HG03571 (cell line): ENCODE data around the gene PSMD13.

ENCODE experiments used
- ATAC-seq: cut with Tn5 transposase; IDR thresholded peaks from one replicate; pipeline ENCODE4 v1.9.1; 2021; ENCODE audit not compliant: unreplicated experiment

Gene PSMD13

GRCh38 chr11:241634-242033 is 4.9 kb downstream of the PSMD13 start:
- no peak for ATAC-seq

- ATAC-seq, result no peak
These were observed 7.6 kb downstream of the PSMD13 start for GRCh38 chr11:244376-244775.

GRCh38 chr11:249062-249461 is 12.3 kb downstream of the PSMD13 start:
- no peak for ATAC-seq

GRCh38 chr11:250274-250673 is 13.5 kb downstream of the PSMD13 start:
- ATAC-seq, result no peak

GRCh38 chr11:250740-251299 is 14.0 kb downstream of the PSMD13 start:
- ATAC-seq, result no peak

- ATAC-seq, result no peak
These were observed 14.8 kb downstream of the PSMD13 start for GRCh38 chr11:251550-251949.

GRCh38 chr11:252666-253065 is 15.9 kb downstream of the PSMD13 start:
- ATAC-seq, result no peak

- ATAC-seq, result no peak
These were observed 16.5 kb downstream of the PSMD13 start for GRCh38 chr11:253160-253885.

- ATAC-seq, result no peak
These were observed 17.1 kb downstream of the PSMD13 start for GRCh38 chr11:253886-254270.

GRCh38 chr11:255176-255575 is 18.4 kb downstream of the PSMD13 start:
- no peak for ATAC-seq

- no peak for ATAC-seq
These were observed 19.0 kb downstream of the PSMD13 start for GRCh38 chr11:255816-256215.

- ATAC-seq, result no peak
These were observed 20.4 kb downstream of the PSMD13 start for GRCh38 chr11:256952-257737.

- ATAC-seq, result no peak
These were observed 21.2 kb downstream of the PSMD13 start for GRCh38 chr11:257766-258493.

GRCh38 chr11:259413-259812 is 22.6 kb downstream of the PSMD13 start:
- ATAC-seq, result no peak

- no peak for ATAC-seq
These were observed 24.8 kb downstream of the PSMD13 start for GRCh38 chr11:261624-262023.

- ATAC-seq, result no peak
These were observed 30.1 kb downstream of the PSMD13 start for GRCh38 chr11:266676-267439.

- no peak for ATAC-seq
These were observed 30.8 kb downstream of the PSMD13 start for GRCh38 chr11:267491-267994.

GRCh38 chr11:268716-269145 is 32.0 kb downstream of the PSMD13 start:
- peak; percentile 39 for ATAC-seq

GRCh38 chr11:269146-269890 is 32.5 kb downstream of the PSMD13 start:
- ATAC-seq, result peak; percentile 69
